Breast epithelium (tissue), 3 donors: Measurements from ENCODE around the gene LPP.

Experiments
- CTCF ChIP-seq, 3 donors: fragments of 450-650 bp; IDR thresholded peaks; one replicate each; pipeline ENCODE4 v1.5.1; 2016 to 2017; ENCODE audit warnings: antibody characterized with exemption in 3 of 3, mild to moderate bottlenecking in 3 of 3, moderate library complexity in 3 of 3
- POLR2A ChIP-seq: fragments of 450-650 bp; IDR thresholded peaks from one replicate; pipeline ENCODE4 v1.6.1; 2016; ENCODE audit warnings: antibody characterized with exemption, mild to moderate bottlenecking, moderate library complexity
- POLR2AphosphoS5 ChIP-seq, 3 donors: sonication (generic); formaldehyde crosslinking; IDR thresholded peaks; one replicate each; pipeline ENCODE4 v1.6.1; 2017; ENCODE audit warnings: antibody characterized with exemption in 3 of 3

GRCh38 chr3:188937389-188937788 is 783.4 kb downstream of the LPP start:
- TF ChIP-seq CTCF (IDR thresholded peaks at IDR 0.05) = no peak
- TF ChIP-seq POLR2A = no peak
- no peak for TF ChIP-seq POLR2AphosphoS5 (IDR thresholded peaks at IDR 0.05)
